HG02884 (cell line): ENCODE data around the gene C19orf38.
"Not testable (repeated sequence)": the region's sequence is repeated elsewhere in the genome, so short reads cannot be mapped to it uniquely, and the experiment has no call there.

Experiments
- ATAC-seq: cut with Tn5 transposase; IDR thresholded peaks from one replicate; pipeline ENCODE4 v1.9.1; 2021; ENCODE audit warnings: mild to moderate bottlenecking, moderate library complexity; ENCODE audit not compliant: unreplicated experiment

The C19orf38 gene

DNA sequence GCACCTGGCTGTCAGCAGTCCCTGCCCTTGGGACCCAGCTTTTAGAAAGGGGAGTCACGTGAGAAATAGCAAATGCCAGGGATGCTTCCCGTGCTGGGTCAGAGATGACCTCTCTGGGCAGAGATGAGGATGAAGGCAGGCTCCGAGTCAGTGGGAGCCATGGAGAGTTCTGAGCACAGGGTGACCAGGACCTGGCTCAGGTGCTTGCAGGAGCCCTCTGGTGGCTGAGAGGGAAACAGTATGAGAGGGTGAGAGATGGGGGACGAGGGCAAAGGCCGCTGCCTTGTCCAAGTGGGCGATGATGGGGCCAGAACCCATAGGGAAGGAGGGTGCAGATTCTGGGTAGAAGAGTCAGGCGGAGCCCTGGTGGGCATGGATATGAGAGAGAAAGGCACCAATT is 28.0 kb upstream of the C19orf38 start:
- no peak for ATAC-seq

DNA sequence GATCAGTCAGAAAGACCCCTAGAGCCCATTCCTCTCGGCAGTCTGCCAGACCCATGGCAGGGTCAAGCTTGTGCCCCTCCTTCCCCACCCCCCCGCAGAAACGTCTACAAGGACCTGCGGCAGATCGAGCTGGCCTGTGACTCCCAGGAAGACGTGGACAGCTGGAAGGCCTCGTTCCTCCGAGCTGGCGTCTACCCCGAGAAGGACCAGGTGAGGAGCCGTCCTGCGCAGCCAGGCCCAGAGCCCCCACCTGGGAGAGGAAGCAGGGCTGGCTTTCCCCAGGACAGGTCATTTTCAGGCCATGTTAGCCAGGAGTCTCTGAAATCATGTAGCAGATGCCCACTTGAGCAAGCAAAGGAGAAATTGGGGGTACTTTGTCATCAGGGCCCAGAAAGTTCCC is 24.5 kb upstream of the C19orf38 start:
- no peak for ATAC-seq

DNA sequence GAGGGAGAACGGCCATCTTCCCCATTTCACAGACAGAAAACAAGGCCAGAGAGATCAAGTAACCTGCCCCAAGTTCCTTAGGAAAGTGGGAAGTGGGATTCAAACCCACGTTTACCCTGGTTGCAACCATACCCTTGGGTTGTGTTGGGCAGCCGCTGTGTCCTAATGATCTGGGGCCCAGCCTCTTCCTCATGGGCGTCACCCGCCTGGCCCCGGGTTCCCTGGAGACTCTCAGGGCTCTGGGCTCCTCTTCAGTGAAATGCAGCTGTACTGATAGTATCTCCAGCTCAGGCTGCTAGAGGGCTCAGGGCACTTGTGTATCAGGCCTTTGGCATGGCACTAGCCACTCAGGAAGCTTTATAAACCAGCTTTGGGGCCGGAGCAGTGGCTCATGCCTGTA is 22.0 kb upstream of the C19orf38 start:
- ATAC-seq = no peak

DNA sequence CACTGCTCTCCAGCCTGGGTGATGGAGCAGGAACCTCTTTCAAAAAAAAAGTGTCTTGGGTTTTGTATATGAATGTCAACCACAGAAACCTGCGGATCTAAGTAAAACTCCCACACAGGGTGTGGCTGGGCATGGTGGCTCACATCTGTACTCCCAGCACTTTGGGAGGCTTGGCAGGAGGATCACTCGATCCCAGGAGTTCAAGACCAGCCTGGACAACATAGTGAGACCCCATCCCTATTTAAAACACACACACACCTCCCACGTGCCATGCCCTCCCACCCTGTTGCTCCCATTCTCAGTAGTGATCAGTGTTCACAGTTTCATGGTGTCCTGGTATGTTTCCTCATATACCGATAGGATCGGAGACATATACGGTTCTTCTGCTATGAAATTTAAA is 21.4 kb upstream of the C19orf38 start:
- ATAC-seq = no peak

DNA sequence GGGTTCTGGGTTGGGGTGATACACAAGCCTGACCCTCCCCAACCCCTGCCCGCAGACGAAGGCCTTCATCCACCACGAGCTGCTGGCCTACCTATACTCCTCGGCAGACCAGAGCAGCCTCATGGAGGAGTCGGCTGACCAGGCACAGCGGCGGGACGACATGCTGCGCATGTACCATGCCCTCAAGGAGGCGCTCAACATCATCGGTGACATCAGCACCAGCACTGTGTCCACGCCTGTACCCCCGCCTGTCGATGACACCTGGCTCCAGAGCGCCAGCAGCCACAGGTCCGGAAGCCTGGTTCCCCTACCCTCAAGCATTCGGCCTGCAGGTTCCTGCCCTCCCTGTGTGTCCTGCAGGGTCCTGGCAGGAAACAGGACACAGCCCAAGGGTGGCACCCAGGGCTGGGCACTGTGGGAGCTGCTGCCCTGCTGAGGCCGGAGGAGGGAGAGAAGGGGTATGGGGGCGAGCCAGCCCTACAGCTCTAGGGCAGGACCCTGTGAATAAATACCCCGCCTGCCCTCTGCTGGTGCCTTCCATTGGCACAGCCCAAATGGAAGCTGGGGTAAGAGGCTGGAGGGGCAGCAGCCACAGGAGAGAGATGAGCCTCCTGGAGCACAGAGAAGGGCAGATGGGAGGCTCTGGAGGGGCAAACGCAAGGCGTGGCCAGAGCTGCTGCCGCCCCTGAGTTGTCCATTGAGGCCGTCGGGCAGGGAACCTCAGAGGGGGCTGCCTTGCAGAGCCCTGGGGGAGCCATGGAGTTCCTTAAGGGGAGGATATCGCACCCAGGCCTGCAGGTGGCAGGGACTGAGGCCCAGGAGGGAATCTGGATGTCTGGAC is 19.0 kb upstream of the C19orf38 start:
- no peak for ATAC-seq

DNA sequence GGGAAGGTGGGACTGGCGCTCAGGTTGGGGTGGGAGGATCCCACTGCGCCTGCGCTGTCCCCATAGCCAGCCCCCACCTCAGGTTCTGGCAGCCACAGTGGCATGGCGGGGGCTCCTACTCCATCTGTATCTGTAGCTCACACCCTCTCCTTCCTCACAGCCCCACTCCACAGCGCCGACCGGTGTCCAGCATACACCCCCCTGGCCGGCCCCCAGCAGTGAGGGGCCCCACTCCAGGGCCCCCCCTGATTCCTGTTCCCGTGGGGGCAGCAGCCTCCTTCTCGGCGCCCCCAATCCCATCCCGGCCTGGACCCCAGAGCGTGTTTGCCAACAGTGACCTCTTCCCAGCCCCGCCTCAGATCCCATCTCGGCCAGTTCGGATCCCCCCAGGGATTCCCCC is 18.2 kb upstream of the C19orf38 start:
- ATAC-seq = no peak

DNA sequence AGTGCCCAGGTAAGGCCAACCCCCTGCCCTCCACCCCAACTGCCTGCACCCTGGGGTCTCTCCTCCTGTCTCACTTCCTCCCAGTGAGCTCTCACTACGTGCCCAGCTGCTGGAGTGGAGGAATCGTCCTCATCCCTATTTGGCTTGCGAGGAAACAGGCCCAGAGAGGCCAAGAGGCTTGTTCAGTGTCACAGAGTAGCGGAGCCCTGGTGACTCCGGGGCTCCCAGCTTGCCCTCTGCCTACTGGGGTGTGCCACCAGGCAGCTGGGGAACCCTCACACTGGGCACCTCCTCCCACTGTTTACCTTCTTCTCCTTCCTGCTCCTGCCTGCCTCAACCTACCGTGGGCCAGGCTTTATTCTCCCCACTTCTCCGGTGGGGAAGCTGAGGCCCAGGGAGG is 17.8 kb upstream of the C19orf38 start:
- no peak for ATAC-seq

DNA sequence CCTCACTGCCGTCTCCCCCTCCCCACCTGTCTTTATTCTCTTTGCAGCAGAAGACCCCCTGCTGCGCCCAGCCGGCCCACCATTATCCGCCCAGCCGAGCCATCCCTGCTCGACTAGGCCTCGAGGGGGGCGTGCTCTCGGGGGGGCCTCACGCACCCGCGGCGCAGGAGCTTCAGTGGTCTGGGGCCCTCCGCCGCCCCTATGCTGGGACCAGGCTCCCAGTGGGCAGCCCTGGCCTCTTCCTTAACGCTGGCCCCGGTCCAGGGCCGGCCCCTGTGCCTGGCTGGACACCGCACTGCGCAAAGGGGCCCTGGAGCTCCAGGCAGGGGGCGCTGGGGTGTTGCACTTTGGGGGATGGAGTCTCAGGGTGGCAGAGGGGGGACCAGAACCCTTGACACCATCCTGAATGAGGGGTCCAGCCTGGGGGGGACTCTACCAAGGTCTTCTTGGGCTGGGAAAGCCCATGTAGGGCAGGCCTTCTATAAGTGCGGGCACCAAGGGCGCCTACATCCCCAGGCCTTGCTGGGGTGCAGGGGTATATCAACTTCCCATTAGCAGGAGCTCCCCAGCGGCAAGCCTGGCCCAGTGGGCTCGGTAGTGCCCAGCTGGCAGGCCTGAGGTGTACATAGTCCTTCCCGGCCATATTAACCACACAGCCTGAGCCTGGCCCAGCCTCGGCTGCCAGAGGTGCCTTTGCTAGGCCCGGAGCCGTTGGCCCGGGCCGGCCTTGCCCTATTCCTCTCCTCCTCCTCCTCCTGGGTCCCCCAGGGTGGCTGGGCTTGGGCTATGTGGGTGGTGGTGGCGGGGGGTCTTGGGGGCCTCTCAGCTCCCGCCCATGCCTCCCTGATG is 17.1 kb upstream of the C19orf38 start:
- ATAC-seq = no peak

DNA sequence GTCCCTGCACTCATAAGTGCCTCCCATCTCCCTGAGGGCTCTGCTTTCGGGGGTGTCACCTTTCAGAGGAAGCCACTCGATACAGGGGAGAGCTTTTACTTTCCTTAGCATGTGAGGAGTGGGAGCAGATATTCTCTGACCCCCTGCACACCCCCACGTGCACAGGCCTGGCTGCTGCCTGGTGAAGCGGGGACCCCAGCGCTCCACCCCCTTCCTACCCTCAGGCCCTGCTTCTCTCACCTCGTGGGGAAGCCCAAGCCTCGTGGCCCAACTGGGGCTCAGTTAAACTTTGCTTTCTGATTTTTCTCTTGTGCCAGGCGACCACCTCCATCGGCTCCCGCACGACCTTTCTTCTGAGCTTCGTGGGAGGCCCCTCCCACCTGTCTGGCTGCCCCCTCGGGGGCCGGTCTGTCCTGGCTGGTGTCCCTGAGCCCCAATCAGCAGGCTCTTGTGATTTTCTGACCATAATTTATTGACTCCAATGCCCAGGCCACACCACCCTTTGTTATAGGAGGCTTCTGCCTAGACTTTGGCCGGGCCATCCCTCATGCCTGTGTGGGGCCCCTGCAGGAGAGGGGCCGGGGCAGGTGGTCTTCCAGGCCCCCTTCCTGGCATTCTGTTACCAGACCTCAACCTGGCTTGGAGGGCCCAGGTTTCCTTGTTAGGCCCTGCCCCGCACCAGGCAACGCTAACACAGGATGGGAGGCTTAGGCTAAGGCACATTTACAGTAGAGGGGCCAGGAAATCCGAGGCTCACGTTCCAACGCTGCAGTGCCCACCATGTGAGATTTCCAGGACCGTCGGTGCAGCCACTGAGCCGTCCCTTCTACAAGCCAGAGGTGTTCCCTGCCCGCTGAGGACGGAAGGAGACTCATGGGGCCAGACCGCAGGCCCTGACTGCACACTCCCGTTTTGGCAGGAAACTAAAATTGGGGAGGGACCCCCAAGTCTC is 16.0 kb upstream of the C19orf38 start:
- no peak for ATAC-seq

DNA sequence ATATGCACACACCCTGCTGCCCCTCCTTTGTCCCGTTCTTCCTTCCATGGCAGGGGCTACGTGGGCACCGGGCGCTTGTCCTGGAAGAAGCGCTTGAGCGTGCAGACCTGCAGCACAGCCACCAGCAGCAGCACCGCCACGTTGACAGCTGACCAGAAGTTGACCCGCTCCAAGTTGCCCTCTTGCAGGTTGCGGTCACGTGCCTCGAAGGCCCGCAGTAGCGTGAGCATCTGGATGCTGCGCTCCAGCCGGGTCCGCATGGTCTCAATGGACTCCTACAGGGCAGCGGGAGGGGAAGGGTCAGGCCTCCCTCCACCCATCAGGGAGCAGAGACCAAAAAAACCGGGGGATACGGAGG is 15.3 kb upstream of the C19orf38 start:
- ATAC-seq = no peak

DNA sequence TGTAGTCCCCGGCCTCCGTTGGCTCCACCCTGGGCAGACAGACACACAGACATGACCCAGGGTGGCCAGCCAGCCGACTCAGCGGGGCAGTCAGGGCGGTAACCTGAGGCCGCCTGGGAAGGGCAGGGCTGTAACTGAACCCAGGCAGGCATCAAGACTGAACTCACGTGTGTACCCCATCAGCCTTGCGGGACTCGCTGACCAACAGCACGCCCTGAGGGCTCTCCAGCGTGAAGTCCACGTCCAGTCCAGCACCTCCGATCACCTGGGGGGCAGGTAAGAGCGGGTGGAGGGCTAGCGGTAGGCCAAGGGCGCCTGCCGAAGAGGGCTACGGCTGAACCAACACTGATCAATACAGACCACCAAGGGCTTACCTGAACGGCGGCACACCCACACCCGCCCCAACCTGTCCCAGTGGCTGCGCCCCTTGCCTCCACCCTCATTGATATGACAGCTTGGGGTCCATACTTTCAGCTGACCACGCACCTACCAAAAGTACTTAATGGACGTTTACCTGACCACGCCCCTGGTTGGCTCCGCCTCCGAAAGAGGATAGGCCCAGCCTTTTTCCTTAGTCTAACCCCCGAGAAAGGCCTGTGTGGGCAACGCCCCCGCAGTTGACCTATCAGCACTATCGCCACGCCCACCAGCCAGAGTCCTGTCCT is 13.0 kb upstream of the C19orf38 start:
- no peak for ATAC-seq

DNA sequence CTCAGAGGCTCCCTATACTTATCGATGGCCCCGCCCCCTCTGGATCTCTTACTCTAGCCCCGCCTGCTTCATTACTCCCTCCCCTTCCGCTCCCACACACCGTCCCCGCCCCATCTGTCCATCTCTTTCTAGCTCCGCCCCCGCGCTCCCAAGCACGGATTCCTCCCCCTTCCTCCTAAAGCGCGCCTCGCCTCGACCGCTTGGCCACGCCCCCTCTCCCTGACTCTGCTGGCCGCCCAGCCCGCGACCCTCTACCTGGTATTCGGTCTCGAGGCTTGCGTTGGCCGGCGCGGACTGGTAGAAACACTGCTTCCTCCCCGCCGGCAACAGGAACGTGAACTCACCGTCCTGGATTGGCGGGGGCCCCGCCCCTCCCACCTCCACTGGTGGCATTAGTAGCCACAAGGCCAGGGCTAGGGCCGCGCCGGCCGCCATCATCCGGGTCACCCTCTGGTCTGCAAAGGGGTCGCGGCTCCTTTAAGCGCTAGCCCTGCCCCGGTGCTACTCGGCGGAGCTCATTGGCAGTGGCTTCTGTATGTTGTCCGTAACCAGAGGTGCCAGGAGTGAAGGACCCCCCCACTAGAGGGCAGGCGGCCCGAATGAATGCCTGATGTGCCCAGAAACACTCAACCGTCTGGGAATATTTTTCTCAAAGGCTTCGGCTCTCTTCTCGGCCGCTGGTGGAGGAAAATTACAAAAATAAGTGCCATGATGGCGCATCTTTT is 12.3 kb upstream of the C19orf38 start, which contains the start of gene TMED1:
Gene TMED1 (minus strand): TSS at position 459 of the 725 bp plus-strand sequence. CDS start 21 bp downstream, at position 438.
- ATAC-seq = peak; percentile 73

DNA sequence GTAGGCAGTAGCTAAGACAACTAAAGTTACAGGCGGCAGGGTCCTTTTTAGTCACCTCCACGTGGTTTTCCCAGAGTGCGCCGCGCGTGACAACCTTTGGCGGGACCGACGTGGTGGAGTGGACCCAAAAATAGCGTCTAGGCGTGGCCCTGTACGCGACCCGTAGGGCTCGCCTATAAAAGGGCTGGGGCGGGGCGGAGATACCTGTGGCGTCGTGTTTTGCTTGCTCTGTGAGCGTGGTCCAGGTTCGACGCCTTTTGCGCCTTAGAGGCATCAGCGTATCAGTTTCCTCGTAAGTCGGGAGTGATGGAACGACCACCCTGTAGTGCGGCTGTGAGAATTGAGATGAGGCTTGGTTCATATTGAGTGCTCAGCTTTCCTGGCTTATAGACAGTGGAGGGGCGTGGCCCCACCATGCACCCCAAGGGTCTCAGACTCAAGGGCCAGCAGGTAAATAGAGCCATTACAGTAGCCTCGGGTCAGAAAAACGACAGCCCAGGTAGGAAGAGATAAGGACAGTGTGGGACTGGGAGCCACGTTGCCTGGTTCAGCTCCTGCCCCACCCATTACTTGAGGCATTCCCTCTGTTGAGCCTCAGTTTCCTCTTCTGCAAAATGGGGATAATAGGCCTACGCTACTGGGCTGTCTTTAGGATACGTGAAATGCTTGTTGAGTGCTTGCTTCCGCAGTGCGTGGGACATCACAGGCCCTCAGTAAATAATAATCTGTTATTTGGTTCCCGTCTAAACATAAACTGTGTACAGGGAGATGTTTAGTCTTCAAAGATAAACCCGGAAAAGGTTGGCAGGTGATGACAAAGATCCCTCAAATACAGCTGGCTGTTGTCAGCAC is 11.5 kb upstream of the C19orf38 start:
- ATAC-seq = no peak

DNA sequence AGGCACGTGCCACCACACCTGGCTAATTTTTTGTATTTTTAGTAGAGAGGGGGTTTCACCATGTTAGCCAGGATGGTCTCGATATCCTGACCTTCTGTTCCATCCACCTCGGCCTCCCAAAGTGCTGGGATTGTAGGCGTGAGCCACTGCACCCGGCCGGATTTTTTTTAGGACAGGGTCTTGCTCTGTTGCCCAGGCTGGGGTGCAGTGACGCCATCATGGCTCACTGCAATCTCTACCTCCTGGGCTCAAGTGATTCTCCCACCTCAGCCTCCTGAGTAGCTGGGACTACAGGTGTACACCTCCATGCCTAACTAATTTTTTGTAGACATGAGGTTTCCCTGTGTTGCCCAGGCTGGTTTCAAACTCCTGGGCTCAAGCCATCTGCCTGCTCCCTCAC is 10.6 kb upstream of the C19orf38 start:
- not testable (repeated sequence) for ATAC-seq

DNA sequence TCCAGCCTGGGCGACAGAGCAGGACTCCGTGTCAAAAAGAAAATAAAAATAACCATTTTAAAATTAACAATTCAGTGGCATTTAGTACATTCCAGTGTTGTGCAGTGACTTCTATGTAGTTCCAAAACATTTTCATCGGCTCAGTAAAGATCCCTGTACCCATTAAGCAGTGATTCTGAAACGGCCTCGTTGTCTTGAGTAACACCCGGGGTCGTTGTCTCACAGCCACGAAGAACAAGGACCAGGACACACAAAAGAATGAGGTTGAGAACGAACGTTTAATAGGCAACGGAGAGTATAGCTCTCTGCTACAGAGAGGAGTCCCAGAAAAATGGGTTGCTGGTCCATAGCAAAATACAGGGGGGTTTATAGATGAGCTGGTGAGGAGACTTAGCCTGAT is 9.8 kb upstream of the C19orf38 start:
- ATAC-seq = no peak

DNA sequence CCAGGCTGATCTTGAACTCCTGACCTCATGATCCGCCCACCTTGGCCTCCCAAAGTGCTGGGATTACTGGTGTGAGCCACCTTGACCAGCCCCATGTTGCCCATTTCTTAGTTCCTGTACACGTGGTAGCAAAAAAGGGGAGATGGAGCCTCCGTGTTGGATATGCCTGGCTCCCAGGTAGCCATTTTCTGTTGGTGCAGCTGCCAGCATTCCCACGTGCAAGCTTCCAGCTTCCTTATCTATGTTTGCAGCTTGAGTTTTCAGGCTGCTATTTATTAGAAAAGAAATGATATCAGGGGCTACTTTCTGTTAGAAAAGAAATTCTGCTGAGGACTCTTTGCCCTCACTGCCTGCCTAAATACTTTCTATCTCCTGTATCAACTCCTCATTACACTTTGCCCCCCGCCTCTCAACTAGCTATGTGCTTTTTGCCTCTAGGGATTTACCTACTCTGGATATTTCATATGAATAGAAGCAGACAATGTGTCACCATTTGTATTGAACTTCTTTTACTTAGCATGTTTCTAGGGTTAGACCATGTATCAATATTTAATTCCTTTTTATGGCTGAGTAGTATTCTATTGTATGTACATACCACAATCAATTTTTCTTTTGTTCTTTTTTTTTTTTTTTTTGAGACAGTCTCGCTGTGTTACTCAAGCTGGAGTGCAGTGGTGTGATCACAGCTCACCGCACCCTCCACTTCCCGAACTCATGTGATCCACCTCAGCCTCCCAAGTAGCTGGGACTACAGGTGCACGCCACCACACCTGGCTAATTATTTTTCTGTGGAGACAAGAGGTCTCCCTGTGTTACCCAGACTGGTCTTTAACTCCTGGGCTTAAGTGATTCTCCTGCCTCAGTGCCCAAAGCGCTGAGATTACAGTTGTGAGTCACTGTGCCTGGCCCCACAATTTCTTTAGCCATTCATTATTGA is 8.8 kb upstream of the C19orf38 start:
- no peak for ATAC-seq

DNA sequence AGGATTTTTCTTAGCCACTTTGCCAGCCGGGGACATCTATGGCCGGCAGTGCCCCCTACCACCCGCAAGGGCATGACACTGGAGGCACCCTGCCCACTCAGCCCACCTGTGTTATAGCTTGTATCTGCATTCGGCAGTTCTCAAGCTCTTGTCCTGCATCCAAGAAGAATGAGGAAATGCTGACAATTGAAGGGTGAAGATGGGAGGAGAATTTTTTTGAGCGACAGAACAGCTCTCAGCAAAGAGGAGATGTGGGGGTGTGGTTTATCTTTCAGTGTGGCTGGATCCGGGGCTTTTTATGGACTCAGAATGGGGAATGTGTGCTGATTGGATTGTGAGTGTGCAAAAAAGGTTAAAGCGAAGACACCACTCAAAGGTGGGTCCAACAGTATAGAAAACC is 5.4 kb upstream of the C19orf38 start:
- no peak for ATAC-seq
